Ovary (tissue), 9 donors: ENCODE measurements around the gene FNIP2. TPM values are rescaled to one million over a fixed set of nuclear protein-coding genes. Genes with fewer than 3 reads are reported as not detected.
"Not testable (repeated sequence)": the region's sequence is repeated elsewhere in the genome, so short reads cannot be mapped to it uniquely, and the experiment has no call there.

Experiments
- DNase-seq, 5 donors: peaks; one replicate each; pipeline ENCODE4 v3.0.0-alpha.2; 2019 to 2020
- H3K27ac ChIP-seq, 2 donors: fragments of 200-600 bp; one replicate each; pipeline versions ENCODE4 v1.5.1 to v1.8.0; 2019 to 2022
- H3K27me3 ChIP-seq: fragments of 200-600 bp; one replicate; pipeline ENCODE4 v1.8.0; 2022
- H3K36me3 ChIP-seq: fragments of 200-600 bp; sonication (generic); one replicate; pipeline ENCODE4 v1.5.1; 2019
- H3K4me1 ChIP-seq: one replicate; pipeline ENCODE4 v1.8.1; 2013; ENCODE audit warnings: mild to moderate bottlenecking, moderate library complexity; ENCODE audit not compliant: insufficient read depth
- H3K4me3 ChIP-seq: fragments of 200-600 bp; sonication (generic); one replicate; pipeline ENCODE4 v1.5.1; 2017
- H3K9me3 ChIP-seq, 2 donors: fragments of 200-600 bp in 1 of 2; sonication (generic) in 1 of 2; one replicate each; pipeline versions ENCODE4 v1.5.1 to v1.8.1; 2013 to 2019; ENCODE audit warnings: mild to moderate bottlenecking in 1 of 2, moderate library complexity in 1 of 2
- CTCF ChIP-seq, 3 donors: fragments of 450-650 bp in 2 of 3; fragments of 200-600 bp in 1 of 3; IDR thresholded peaks; one replicate each; pipeline versions ENCODE4 v1.5.1 to v1.8.0; 2016 to 2022; ENCODE audit warnings: antibody characterized with exemption in 3 of 3, mild to moderate bottlenecking in 1 of 3
- EP300 ChIP-seq: sonication (generic); formaldehyde crosslinking; IDR thresholded peaks from one replicate; pipeline ENCODE4 v1.6.1; 2017; ENCODE audit warnings: antibody characterized with exemption
- POLR2A ChIP-seq: fragments of 450-650 bp; IDR thresholded peaks from one replicate; pipeline ENCODE4 v1.6.1; 2017; ENCODE audit warnings: antibody characterized with exemption, mild to moderate bottlenecking, moderate library complexity
- WGBS, 3 donors: extraction: QIAGEN DNeasy Blood & Tissue Kit in 1 of 3; methylation state at CpG; one replicate each; pipeline versions ENCODE4 v1.1.5 to v1.1.7; 2013 to 2017; 5-methylcytosine and 5-hydroxymethylcytosine counted together
- intact Hi-C, 4 donors: fragments of 100-400 bp; cut with DNase I; formaldehyde crosslinking; loops; one replicate each; pipeline versions ENCODE4 v1.11.0 to v1.15.1; 2022 to 2023
- polyA plus RNA-seq, 2 donors: library from polyadenylated mRNA; stranded (reverse); fragments of 200-250 nt in 1 of 2; fragments of 350-450 nt in 1 of 2; fragmentation: Illumina TruSeq in 1 of 2; extraction: RNeasy Lipid Tissue Mini Kit (QIAGEN cat#74804) in 1 of 2; gene quantifications; one replicate each; pipeline ENCODE4 v1.2.3, GENCODE V29; 2013 to 2014
- total RNA-seq, 7 donors: library from RNA; depleted of rRNA in 2 of 7; stranded (reverse); fragments of >200 nt in 2 of 7; fragmentation: NEBNext Ultra II Directional in 3 of 7; extraction: Animal tissue kit (Norgen Biotek cat#: 25700) in 3 of 7; gene quantifications; one replicate each; pipeline versions ENCODE4 v1.1.0 to v1.2.4, GENCODE V29; 2016 to 2023
- donor health status: DM: no; HTN: no; CAD: no; lungs with moderate emphysema.
- donor health status: DM: no; HTN: no; CAD: no.
- donor health status: Bipolar disorder and iron deficiency.
- donor health status: DM: yes; HTN: yes; CAD: no.
- donor health status: DM: no; HTN: no; CAD: no.
- donor health status: DM: yes; HTN: yes; CAD: no.

Gene FNIP2
- total and polyA plus RNA-seq, 9 donors, result 6.1 to 34.1 (median 20.4) TPM

GRCh38 chr4:158941895-158942294, 173.1 kb downstream of the FNIP2 start:
- Histone ChIP-seq H3K27ac (no peak overlapping the region), H3K4me3 (no peak overlapping the region), H3K27me3 (no peaks in the 10 kb centered on the region), H3K9me3 (no peaks in the 10 kb centered on the region), H3K4me1 (no peaks in the 10 kb centered on the region), H3K36me3 (no peaks in the 10 kb centered on the region)
- DNase-seq, result no peak
- intact Hi-C loops, result no loop called here
- WGBS, 3 donors, result 50 to 92% (median 89%) methylated on average over 2 of the region's 2 CpGs
- TF ChIP-seq POLR2A (no peak), CTCF (IDR thresholded peaks at IDR 0.05) (no peak), EP300 (no peak)

GRCh38 chr4:158945529-158946108, 176.8 kb downstream of the FNIP2 start:
- Histone ChIP-seq H3K9me3 (no peaks in the 10 kb centered on the region), H3K4me3 (no peak overlapping the region), H3K36me3 (no peaks in the 10 kb centered on the region), H3K27ac (no peak overlapping the region), H3K4me1 (no peaks in the 10 kb centered on the region), H3K27me3 (no peaks in the 10 kb centered on the region)
- TF ChIP-seq POLR2A, result no peak
- WGBS, 3 donors, result 83 to 86% (median 85%) methylated on average over 5 of the region's 5 CpGs
- no peak for DNase-seq
- intact Hi-C loops, result no loop called here

- TF ChIP-seq CTCF (IDR thresholded peaks at IDR 0.05), result no peak
- no peak for TF ChIP-seq POLR2A
- no peak for TF ChIP-seq EP300
- H3K27me3 ChIP-seq, result no peaks in the 10 kb centered on the region
- intact Hi-C loops, result no loop called here
- no peaks in the 10 kb centered on the region for H3K36me3 ChIP-seq
- no peaks in the 10 kb centered on the region for H3K4me1 ChIP-seq
- H3K4me3 ChIP-seq, result no peak overlapping the region
- no peaks in the 10 kb centered on the region for H3K9me3 ChIP-seq
- WGBS, 3 donors, result 44 to 56% (median 48%) methylated on average over 3 of the region's 3 CpGs
- no peak overlapping the region for H3K27ac ChIP-seq
- DNase-seq, result no peak
Measured at GRCh38 chr4:158946825-158947224, 178.0 kb downstream of the FNIP2 start.

DNA sequence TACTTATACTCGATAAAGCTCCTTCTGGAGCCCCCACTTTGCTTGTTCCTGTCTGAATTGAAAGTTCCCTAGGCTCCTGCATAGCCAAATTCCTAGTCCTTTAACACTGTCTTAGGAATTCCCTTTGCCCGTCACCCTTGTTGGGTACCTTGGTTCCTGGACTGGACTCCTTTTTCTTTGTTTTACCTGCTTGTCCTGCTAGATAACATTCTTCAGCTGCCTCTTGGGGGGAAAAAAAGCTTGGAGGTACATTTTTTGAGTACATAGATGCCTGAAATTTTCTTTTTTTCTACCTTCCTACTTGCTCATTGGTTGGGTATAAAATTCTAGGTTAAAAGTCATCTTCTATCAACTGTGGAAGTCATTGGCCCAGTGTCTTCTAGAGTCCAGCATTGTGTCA, 179.2 kb downstream of the FNIP2 start:
- Histone ChIP-seq H3K4me1 (no peaks in the 10 kb centered on the region), H3K27ac (no peak overlapping the region), H3K27me3 (no peaks in the 10 kb centered on the region), H3K9me3 (no peaks in the 10 kb centered on the region), H3K36me3 (no peaks in the 10 kb centered on the region), H3K4me3 (no peak overlapping the region)
- intact Hi-C loops, result no loop called here
- TF ChIP-seq POLR2A, result no peak
- TF ChIP-seq CTCF (IDR thresholded peaks at IDR 0.05), result no peak
- no peak for TF ChIP-seq EP300
- DNase-seq, result no peak
- WGBS, 3 donors, result 94 to 97% (median 96%) methylated on average over 2 of the region's 2 CpGs

- Histone ChIP-seq H3K27ac (no peak overlapping the region), H3K4me3 (no peak overlapping the region), H3K9me3 (no peaks in the 10 kb centered on the region), H3K36me3 (no peaks in the 10 kb centered on the region), H3K27me3 (no peaks in the 10 kb centered on the region), H3K4me1 (no peaks in the 10 kb centered on the region)
- DNase-seq, result no peak
- intact Hi-C loops, result no loop called here
- TF ChIP-seq CTCF (IDR thresholded peaks at IDR 0.05) (no peak), POLR2A (no peak), EP300 (no peak)
Measured at GRCh38 chr4:158949099-158949498, 180.3 kb downstream of the FNIP2 start.

- intact Hi-C loops, DNase-seq, H3K27me3 ChIP-seq, H3K27ac ChIP-seq, H3K9me3 ChIP-seq, H3K4me3 ChIP-seq, H3K4me1 ChIP-seq, H3K36me3 ChIP-seq: not testable (repeated sequence)
- WGBS, 3 donors, result 93 to 96% (median 93%) methylated on average over 2 of the region's 2 CpGs
Measured at GRCh38 chr4:158952221-158952774, 183.5 kb downstream of the FNIP2 start.

DNA sequence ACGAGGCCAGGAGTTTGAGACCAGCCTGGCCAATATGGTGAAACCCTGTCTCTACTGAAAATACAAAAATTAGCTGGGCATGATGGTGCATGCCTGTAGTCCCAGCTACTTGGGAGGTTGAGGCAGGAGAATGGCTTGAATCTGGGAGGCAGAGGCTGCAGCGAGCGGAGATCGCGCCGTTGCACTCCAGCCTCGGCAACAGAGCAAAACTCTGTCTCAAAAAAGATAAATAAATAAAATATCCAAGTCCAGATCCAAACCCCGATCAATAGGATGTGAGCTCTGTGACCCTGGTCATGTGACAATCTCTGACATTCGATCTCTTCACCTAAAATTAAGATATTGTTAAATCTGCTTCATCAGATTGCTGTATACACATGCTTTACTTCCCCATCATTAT, 187.5 kb downstream of the FNIP2 start:
- WGBS, 3 donors, result 86 to 95% (median 95%) methylated on average over 9 of the region's 9 CpGs
- intact Hi-C loops, H3K4me3 ChIP-seq, H3K9me3 ChIP-seq, H3K36me3 ChIP-seq, DNase-seq, H3K4me1 ChIP-seq, H3K27me3 ChIP-seq, H3K27ac ChIP-seq: not testable (repeated sequence)

GRCh38 chr4:158956918-158957317, 188.1 kb downstream of the FNIP2 start:
- WGBS, 3 donors, result 95 to 99% (median 97%) methylated on average over 3 of the region's 3 CpGs

More at GRCh38 chr4:158956918-158957317, 188.1 kb downstream of the FNIP2 start:
- intact Hi-C loops, DNase-seq, H3K4me3 ChIP-seq, H3K36me3 ChIP-seq, H3K27ac ChIP-seq, H3K9me3 ChIP-seq, H3K27me3 ChIP-seq, H3K4me1 ChIP-seq: not testable (repeated sequence)
